SK-N-SH (cell line): Measurements from ENCODE around the gene RBL1.

Experiments used
- POLR2AphosphoS5 ChIP-seq: IDR thresholded peaks from 2 replicates; pipeline ENCODE4 v1.6.1; 2012; ENCODE audit warnings: low read depth, low read length
- RFX5 ChIP-seq: IDR thresholded peaks from 2 replicates; pipeline ENCODE4 v1.6.1; 2012; ENCODE audit warnings: mild to moderate bottlenecking, improper control_type of control experiment, low read length
- SMC3 ChIP-seq: IDR thresholded peaks from 2 replicates; pipeline ENCODE4 v1.6.1; 2012; ENCODE audit warnings: low read depth, low read length, improper control_type of control experiment
- TF ChIP-seq, protein P1 (sequence below): fragments of 200-600 bp; sonication (generic); IDR thresholded peaks from 2 replicates; pipeline ENCODE4 v1.6.1; 2017; ENCODE audit warnings: antibody characterized with exemption, mild to moderate bottlenecking, moderate library complexity
- TF ChIP-seq, protein P2 (sequence below): IDR thresholded peaks from 2 replicates; pipeline ENCODE4 v1.6.1; 2012; ENCODE audit warnings: mild to moderate bottlenecking, low read depth, low read length, moderate library complexity
- TF ChIP-seq, protein P3 (sequence below): IDR thresholded peaks from 2 replicates; pipeline ENCODE4 v1.4.0; 2012; ENCODE audit warnings: low read depth, borderline replicate concordance
- TF ChIP-seq, protein P4 (sequence below): IDR thresholded peaks from 2 replicates; pipeline ENCODE4 v1.4.0; 2012; ENCODE audit warnings: low read depth, borderline replicate concordance

DNA sequence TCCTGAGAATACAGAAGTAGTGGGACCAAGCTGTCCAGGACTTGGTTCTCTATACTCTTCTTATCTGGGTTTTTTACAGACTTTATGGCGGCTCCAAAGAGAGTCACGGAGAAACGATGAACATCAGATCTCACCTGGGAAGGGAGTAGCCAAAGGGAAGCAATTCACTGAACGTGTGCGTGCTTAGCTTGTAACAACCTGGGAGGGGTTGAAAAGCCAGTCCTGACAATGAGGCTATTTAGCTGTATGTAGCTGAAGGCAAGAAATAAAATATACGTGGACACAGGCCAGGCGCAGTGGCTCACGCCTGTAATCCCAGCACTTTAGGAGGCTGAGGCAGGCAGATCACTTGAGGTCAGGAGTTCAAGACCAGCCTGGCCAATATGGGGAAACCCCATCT is 18.2 kb upstream of the RBL1 start:
- TF ChIP-seq SMC3 (no peak), POLR2AphosphoS5 (no peak), RFX5 (no peak)
- TF ChIP-seq, protein P1, sequence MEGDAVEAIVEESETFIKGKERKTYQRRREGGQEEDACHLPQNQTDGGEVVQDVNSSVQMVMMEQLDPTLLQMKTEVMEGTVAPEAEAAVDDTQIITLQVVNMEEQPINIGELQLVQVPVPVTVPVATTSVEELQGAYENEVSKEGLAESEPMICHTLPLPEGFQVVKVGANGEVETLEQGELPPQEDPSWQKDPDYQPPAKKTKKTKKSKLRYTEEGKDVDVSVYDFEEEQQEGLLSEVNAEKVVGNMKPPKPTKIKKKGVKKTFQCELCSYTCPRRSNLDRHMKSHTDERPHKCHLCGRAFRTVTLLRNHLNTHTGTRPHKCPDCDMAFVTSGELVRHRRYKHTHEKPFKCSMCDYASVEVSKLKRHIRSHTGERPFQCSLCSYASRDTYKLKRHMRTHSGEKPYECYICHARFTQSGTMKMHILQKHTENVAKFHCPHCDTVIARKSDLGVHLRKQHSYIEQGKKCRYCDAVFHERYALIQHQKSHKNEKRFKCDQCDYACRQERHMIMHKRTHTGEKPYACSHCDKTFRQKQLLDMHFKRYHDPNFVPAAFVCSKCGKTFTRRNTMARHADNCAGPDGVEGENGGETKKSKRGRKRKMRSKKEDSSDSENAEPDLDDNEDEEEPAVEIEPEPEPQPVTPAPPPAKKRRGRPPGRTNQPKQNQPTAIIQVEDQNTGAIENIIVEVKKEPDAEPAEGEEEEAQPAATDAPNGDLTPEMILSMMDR, result no peak
- TF ChIP-seq, protein P2, sequence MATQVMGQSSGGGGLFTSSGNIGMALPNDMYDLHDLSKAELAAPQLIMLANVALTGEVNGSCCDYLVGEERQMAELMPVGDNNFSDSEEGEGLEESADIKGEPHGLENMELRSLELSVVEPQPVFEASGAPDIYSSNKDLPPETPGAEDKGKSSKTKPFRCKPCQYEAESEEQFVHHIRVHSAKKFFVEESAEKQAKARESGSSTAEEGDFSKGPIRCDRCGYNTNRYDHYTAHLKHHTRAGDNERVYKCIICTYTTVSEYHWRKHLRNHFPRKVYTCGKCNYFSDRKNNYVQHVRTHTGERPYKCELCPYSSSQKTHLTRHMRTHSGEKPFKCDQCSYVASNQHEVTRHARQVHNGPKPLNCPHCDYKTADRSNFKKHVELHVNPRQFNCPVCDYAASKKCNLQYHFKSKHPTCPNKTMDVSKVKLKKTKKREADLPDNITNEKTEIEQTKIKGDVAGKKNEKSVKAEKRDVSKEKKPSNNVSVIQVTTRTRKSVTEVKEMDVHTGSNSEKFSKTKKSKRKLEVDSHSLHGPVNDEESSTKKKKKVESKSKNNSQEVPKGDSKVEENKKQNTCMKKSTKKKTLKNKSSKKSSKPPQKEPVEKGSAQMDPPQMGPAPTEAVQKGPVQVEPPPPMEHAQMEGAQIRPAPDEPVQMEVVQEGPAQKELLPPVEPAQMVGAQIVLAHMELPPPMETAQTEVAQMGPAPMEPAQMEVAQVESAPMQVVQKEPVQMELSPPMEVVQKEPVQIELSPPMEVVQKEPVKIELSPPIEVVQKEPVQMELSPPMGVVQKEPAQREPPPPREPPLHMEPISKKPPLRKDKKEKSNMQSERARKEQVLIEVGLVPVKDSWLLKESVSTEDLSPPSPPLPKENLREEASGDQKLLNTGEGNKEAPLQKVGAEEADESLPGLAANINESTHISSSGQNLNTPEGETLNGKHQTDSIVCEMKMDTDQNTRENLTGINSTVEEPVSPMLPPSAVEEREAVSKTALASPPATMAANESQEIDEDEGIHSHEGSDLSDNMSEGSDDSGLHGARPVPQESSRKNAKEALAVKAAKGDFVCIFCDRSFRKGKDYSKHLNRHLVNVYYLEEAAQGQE, result no peak
- TF ChIP-seq, protein P3, sequence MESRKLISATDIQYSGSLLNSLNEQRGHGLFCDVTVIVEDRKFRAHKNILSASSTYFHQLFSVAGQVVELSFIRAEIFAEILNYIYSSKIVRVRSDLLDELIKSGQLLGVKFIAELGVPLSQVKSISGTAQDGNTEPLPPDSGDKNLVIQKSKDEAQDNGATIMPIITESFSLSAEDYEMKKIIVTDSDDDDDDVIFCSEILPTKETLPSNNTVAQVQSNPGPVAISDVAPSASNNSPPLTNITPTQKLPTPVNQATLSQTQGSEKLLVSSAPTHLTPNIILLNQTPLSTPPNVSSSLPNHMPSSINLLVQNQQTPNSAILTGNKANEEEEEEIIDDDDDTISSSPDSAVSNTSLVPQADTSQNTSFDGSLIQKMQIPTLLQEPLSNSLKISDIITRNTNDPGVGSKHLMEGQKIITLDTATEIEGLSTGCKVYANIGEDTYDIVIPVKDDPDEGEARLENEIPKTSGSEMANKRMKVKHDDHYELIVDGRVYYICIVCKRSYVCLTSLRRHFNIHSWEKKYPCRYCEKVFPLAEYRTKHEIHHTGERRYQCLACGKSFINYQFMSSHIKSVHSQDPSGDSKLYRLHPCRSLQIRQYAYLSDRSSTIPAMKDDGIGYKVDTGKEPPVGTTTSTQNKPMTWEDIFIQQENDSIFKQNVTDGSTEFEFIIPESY, result no peak
- TF ChIP-seq, protein P4, sequence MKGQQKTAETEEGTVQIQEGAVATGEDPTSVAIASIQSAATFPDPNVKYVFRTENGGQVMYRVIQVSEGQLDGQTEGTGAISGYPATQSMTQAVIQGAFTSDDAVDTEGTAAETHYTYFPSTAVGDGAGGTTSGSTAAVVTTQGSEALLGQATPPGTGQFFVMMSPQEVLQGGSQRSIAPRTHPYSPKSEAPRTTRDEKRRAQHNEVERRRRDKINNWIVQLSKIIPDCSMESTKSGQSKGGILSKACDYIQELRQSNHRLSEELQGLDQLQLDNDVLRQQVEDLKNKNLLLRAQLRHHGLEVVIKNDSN, result no peak
